GM18526 (cell line): Measurements from ENCODE around the gene SAPCD2.

Experiments
- POLR2A ChIP-seq: IDR thresholded peaks from 3 replicates; pipeline ENCODE4 v1.6.1; 2011; ENCODE audit not compliant: insufficient read length; ENCODE audit errors: extremely low read depth

The SAPCD2 gene

GRCh38 chr9:137077758-137078693 lies 7.7 kb upstream of the SAPCD2 start:
- peak; percentile 1 for TF ChIP-seq POLR2A

GRCh38 chr9:137077010-137077747 lies 6.8 kb upstream of the SAPCD2 start, which contains the start of gene UAP1L1:
TSS of gene UAP1L1 (plus strand) at chr9:137077517. CDS start at chr9:137077533, 16 bp downstream.
- peak; percentile 56 for TF ChIP-seq POLR2A

GRCh38 chr9:137076636-137077009 lies 6.3 kb upstream of the SAPCD2 start:
- TF ChIP-seq POLR2A: no peak

GRCh38 chr9:137075275-137075775 lies 5.0 kb upstream of the SAPCD2 start:
- no peak for TF ChIP-seq POLR2A

- no peak for TF ChIP-seq POLR2A
Measured at GRCh38 chr9:137074657-137075274, 4.4 kb upstream of the SAPCD2 start.

- TF ChIP-seq POLR2A: no peak
Measured at GRCh38 chr9:137073992-137074399, 3.6 kb upstream of the SAPCD2 start.

- TF ChIP-seq POLR2A: no peak
Measured at GRCh38 chr9:137071282-137071681, 925 bp upstream of the SAPCD2 start.

GRCh38 chr9:137070906-137071275 lies 534 bp upstream of the SAPCD2 start:
- no peak for TF ChIP-seq POLR2A

- TF ChIP-seq POLR2A: no peak
Measured at GRCh38 chr9:137069508-137070091, 757 bp downstream of the SAPCD2 start.

GRCh38 chr9:137068539-137069507 lies 1.5 kb downstream of the SAPCD2 start:
- TF ChIP-seq POLR2A: no peak

- no peak for TF ChIP-seq POLR2A
Measured at GRCh38 chr9:137067860-137068538, 2.4 kb downstream of the SAPCD2 start.

- TF ChIP-seq POLR2A: no peak
Measured at GRCh38 chr9:137066096-137066861, 4.1 kb downstream of the SAPCD2 start.
